ENCODE data around the gene CCSER1.

- TF ChIP-seq CTCF (IDR thresholded peaks at IDR 0.05; ENCODE audit: low read depth, low read length, missing input control) (no peak), ZBTB33 (IDR thresholded peaks at IDR 0.05) (no peak), REST (IDR thresholded peaks at IDR 0.05) (no peak), GABPA (IDR thresholded peaks at IDR 0.05 in 1 of 2, conservative IDR thresholded peaks at IDR 0.05 in 1 of 2) (no peak), YY1 (IDR thresholded peaks at IDR 0.05) (no peak), TAF1 (conservative IDR thresholded peaks at IDR 0.05) (no peak), MAX (IDR thresholded peaks at IDR 0.05) (no peak), JUND (IDR thresholded peaks at IDR 0.05) (no peak), RXRA (IDR thresholded peaks at IDR 0.05) (no peak), SP1 (IDR thresholded peaks at IDR 0.05) (no peak), RAD21 (IDR thresholded peaks at IDR 0.05) (no peak), ATF3 (IDR thresholded peaks at IDR 0.05) (no peak)
These were observed 1044.0 kb downstream of the CCSER1 start for GRCh38 chr4:91171217-91171616.

Data from liver (tissue), 3 donors.